ENCODE data around the gene THOP1. TPM values are rescaled to one million over a fixed set of nuclear protein-coding genes. Genes with fewer than 3 reads are reported as not detected.

THOP1 gene
- total RNA-seq, 6 experiments from 2014 or later = 25.5 to 61.8 (median 33.0) TPM

DNA sequence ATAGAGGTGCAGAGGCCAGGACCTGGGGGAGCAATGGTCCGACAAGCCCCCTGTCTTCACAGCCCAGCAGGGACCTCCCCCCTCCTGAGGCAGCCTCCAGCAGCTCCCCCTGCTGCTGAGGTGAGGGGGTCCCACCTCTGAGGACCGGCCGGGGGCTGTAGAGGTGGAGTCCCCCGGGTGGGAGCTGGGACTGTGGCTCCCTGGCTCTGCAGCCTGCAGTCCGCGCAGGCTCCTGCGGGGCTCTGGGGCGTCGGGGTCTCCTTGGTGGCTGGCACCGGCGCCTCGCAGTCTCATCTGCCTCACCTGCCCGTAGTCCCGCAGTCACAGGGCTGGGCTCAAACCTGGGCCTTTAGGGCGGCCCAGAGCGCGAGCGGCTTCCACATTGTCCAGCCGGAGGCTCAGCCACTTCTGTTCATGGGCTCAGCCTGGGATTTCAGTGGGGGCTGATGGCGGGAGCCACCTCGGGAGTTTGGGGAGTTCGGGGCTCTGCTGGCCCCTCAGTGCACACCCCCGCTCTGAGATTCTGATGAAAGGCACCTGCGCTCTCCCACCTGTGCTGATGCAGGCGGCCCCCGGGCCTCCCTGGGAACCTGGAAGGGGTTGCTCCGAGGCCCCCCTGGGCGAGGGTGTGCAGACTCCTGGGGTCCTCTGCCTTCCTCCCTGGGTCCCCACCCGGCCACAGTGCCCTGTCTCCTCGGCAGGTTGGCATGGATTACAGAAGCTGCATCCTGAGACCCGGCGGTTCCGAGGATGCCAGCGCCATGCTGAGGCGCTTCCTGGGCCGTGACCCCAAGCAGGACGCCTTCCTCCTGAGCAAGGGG lies 27.3 kb downstream of the THOP1 start:
- TF ChIP-seq POLR2A (IDR thresholded peaks at IDR 0.05) = no peak
- TF ChIP-seq, protein P1, sequence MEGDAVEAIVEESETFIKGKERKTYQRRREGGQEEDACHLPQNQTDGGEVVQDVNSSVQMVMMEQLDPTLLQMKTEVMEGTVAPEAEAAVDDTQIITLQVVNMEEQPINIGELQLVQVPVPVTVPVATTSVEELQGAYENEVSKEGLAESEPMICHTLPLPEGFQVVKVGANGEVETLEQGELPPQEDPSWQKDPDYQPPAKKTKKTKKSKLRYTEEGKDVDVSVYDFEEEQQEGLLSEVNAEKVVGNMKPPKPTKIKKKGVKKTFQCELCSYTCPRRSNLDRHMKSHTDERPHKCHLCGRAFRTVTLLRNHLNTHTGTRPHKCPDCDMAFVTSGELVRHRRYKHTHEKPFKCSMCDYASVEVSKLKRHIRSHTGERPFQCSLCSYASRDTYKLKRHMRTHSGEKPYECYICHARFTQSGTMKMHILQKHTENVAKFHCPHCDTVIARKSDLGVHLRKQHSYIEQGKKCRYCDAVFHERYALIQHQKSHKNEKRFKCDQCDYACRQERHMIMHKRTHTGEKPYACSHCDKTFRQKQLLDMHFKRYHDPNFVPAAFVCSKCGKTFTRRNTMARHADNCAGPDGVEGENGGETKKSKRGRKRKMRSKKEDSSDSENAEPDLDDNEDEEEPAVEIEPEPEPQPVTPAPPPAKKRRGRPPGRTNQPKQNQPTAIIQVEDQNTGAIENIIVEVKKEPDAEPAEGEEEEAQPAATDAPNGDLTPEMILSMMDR (IDR thresholded peaks at IDR 0.05) = no peak
- WGBS (ENCODE audit: insufficient coverage, low coverage, low lambda C conversion rate, missing lambda C conversion rate) = no CpG with 5 or more reads among the region's 37 CpGs
- no peak for DNase-seq

DNA sequence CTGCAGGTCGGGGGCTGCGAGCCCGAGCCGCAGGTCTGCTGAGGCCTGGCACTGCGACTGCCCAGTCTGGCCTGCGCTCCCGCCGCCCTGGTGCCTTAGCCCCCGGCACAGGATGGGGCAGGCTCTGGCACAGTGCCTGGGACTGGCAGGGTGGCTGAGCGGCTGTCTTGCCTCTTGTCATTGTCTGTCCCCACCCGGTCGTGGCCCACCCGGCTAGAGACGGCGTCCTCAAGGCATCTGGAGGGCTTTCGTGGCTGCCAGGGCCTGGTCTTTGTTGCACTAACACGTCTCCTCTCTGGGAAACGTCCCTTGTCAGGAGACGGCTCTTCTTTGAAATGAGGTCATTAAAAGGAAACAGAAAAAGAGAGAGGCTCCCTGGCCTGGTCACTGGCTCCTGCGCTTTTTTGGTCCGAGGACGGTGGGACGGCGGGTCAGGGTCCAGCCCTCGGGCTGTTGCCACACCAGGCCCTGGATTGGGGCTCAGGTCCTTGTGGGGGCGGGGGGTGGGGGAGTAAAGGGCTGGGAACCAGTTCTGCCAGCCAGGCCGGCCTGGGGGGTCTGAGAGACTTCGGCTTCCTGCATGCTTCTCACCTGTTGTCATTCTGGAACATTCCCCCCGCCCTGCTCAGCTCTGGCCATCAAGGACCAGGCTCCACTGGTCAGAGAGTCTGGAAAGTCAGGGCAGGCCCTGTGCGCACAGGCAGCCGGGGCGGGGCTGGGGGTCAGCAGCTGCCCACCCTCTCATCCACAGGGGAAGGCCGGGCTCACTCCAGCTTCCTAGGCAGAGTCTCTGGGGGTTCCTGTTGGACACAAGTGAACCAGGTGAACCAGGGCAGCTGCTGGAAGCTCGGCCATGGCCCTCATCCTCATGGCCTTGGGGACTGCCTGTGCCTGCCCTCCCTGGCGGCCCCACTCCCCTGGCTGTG lies 28.2 kb downstream of the THOP1 start:
- peaks cover 0 to 8% (median 3%) of the 10 kb centered on the region in 4 donors for H3K4me1 ChIP-seq
- no peak for DNase-seq
- WGBS (ENCODE audit: insufficient coverage, low coverage, low lambda C conversion rate, missing lambda C conversion rate) = 69% methylated on average over 7 of the region's 35 CpGs
- H3K9me3 ChIP-seq = no peaks in the 10 kb centered on the region
- no peak for TF ChIP-seq POLR2A (IDR thresholded peaks at IDR 0.05)
- TF ChIP-seq, protein P1 (IDR thresholded peaks at IDR 0.05) = no peak
- H3K4me3 ChIP-seq = no peak overlapping the region
- intact Hi-C loops (cut with DNase I) = no loop called here
- no peak for ATAC-seq
- H3K27ac ChIP-seq = no peak overlapping the region
- H3K27me3 ChIP-seq = no peaks in the 10 kb centered on the region
- peaks cover 0 to 9% (median 1%) of the 10 kb centered on the region in 4 donors for H3K36me3 ChIP-seq

More for the DNA sequence above, 27.3 kb downstream of the THOP1 start:
- H3K9me3 ChIP-seq = no peaks in the 10 kb centered on the region
- H3K36me3 ChIP-seq = peaks cover 0 to 18% (median 1%) of the 10 kb centered on the region in 4 donors
- H3K27me3 ChIP-seq = no peaks in the 10 kb centered on the region
- H3K4me3 ChIP-seq = no peak overlapping the region
- peak overlapping the region in 1 of 3 donors; percentile 75 for H3K27ac ChIP-seq
- intact Hi-C loops (cut with DNase I) = no loop called here
- peaks cover 0 to 8% (median 3%) of the 10 kb centered on the region in 4 donors for H3K4me1 ChIP-seq
- no peak for ATAC-seq

DNA sequence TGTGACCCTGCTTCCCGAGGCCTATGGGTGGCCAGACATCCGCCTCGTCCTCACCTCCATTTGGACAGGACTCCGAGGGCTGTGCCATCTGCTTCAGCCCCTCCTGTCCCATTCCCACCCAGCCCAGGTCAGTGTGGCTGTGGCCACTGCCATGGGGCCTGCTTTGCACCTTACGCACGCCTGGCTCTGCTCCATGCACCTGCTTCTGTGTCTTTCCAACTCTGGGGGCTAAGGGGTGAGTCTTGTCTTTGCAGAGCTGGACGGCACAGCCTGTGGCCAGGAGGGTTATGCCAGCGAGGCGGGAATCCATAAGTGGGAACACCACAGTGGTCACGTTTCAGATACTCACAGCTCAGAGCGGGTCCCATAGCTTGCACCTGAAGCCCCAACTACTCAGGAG lies 29.1 kb downstream of the THOP1 start:
- peaks cover 0 to 8% (median 3%) of the 10 kb centered on the region in 4 donors for H3K4me1 ChIP-seq
- intact Hi-C loops (cut with DNase I) = no loop called here
- H3K4me3 ChIP-seq = no peak overlapping the region
- TF ChIP-seq, protein P1 (IDR thresholded peaks at IDR 0.05) = no peak
- no peak for TF ChIP-seq POLR2A (IDR thresholded peaks at IDR 0.05)
- H3K27ac ChIP-seq = no peak overlapping the region
- no peak for DNase-seq
- no CpG with 5 or more reads among the region's 11 CpGs for WGBS (ENCODE audit: insufficient coverage, low coverage, low lambda C conversion rate, missing lambda C conversion rate)
- no peak for ATAC-seq
- no peaks in the 10 kb centered on the region for H3K9me3 ChIP-seq
- H3K36me3 ChIP-seq = peaks cover 0 to under 1% (median 0%) of the 10 kb centered on the region in 4 donors
- no peaks in the 10 kb centered on the region for H3K27me3 ChIP-seq

DNA sequence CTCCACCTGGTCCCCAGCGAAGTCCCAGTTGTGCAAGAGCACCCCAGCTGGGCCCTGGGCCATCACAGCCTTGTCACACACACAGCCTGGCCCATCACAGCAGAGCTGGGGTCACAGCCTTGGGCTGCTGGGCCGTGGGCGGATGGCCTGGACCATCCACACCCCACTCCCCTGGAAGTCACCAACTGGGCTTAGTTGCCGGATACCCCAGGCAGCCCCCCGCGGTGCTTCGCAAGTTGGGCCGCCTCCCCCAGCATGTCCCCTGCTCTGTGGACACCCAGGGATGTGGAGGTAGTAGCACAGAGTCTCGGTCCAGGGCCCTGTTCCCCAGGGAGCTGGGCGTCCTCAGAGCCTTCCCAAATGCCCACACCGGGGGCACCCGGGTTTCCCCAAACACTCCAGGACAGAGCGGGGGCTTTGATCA lies 29.9 kb downstream of the THOP1 start:
- DNase-seq (no peak), ATAC-seq (no peak)
- no peaks in the 10 kb centered on the region for H3K36me3 ChIP-seq

More for the DNA sequence above, 29.9 kb downstream of the THOP1 start:
- H3K4me1 ChIP-seq = peaks cover 0 to 8% (median 3%) of the 10 kb centered on the region in 4 donors
- WGBS (ENCODE audit: insufficient coverage, low coverage, low lambda C conversion rate, missing lambda C conversion rate) = 93% methylated on average over 5 of the region's 13 CpGs
- H3K27ac ChIP-seq = no peak overlapping the region
- intact Hi-C loops (cut with DNase I) = no loop called here
- TF ChIP-seq, protein P1 (IDR thresholded peaks at IDR 0.05) = no peak
- TF ChIP-seq POLR2A (IDR thresholded peaks at IDR 0.05) = no peak
- H3K4me3 ChIP-seq = no peak overlapping the region
- no peaks in the 10 kb centered on the region for H3K9me3 ChIP-seq
- no peaks in the 10 kb centered on the region for H3K27me3 ChIP-seq
